ENCODE measurements around the gene CSK.

Gene CSK

DNA sequence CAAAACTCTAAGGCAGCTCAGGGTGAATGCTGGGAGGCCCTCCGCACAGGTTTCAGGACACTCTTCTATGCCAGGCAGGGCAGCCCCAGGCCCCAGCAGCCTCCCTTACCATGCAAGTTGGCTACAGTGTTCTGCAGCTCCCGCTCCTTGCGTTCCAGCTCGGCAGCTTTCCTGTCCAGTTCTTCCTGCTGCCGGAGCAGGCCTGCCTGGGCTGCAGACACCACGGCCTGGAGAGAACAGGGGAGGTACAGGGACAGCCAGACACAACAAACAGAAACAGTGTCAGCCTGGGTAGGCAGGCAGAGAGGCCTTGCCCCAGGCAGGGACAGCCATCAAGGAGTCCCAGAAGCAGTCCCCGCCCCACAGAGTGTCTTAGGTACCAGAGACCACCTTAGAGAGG lies 70.1 kb downstream of the CSK start:
- no peak overlapping the region for H3K27ac Mint-ChIP-seq (ENCODE audit: low read depth)

More for the DNA sequence above, 70.1 kb downstream of the CSK start:
- ATAC-seq (replicated peaks; ENCODE audit: extremely low read depth, poor library complexity, severe bottlenecking) (no peak), DNase-seq (ENCODE audit: low spot score in 2 of 2) (no peak)
- H3K9me3 Mint-ChIP-seq = no peaks in the 10 kb centered on the region
- no peaks in the 10 kb centered on the region for H3K27me3 Mint-ChIP-seq
- H3K4me1 Mint-ChIP-seq = peaks cover 9% of the 10 kb centered on the region
- no peak overlapping the region for H3K4me3 Mint-ChIP-seq
- H3K36me3 Mint-ChIP-seq (ENCODE audit: insufficient read depth) = peaks cover 41% of the 10 kb centered on the region

Data from central memory CD8-positive, alpha-beta T cell (primary cell).